KOPT-K1 (cell line): ENCODE data around the gene ERC2.
"Not testable (repeated sequence)": the region's sequence is repeated elsewhere in the genome, so short reads cannot be mapped to it uniquely, and the experiment has no call there.

Experiments used
- H3K27ac ChIP-seq: fragments of 200-600 bp; sonication (generic); 2 replicates; pipeline ENCODE4 v1.5.1; 2016; ENCODE audit warnings: antibody characterized with exemption, mild to moderate bottlenecking, low read depth, low read length; ENCODE audit not compliant: poor library complexity, severe bottlenecking
- H3K36me3 ChIP-seq: fragments of 200-600 bp; sonication (generic); 2 replicates; pipeline ENCODE4 v1.5.1; 2017; ENCODE audit warnings: antibody characterized with exemption, mild to moderate bottlenecking, low read length, moderate library complexity; ENCODE audit not compliant: insufficient read depth
- H3K9me3 ChIP-seq: fragments of 200-600 bp; sonication (generic); 2 replicates; pipeline ENCODE4 v1.5.1; 2017; ENCODE audit warnings: antibody characterized with exemption, low read length, mild to moderate bottlenecking; ENCODE audit not compliant: insufficient read depth, poor library complexity, severe bottlenecking

The ERC2 gene

DNA sequence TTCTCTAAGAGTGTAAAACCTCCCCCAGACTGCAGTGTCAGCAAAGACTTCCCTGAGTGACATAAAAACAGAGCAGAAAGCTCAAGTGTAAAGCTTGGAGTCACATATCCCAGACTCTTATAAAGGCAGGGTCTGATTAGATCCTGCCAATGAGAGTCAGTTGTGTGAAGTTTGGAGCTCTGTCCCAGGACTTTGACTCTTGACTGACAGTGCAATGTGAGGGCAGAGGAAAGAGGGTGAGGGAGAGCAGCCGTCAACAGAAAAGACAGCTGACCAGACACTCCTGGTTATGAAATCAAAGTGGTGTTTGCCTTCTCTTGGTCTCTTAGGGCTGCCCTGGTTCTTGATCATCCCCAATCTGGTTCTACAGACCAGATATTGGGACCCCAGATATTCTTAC is 393.2 kb downstream of the ERC2 start:
- H3K36me3 ChIP-seq, result no peaks in the 10 kb centered on the region
- H3K27ac ChIP-seq, result no peak overlapping the region

DNA sequence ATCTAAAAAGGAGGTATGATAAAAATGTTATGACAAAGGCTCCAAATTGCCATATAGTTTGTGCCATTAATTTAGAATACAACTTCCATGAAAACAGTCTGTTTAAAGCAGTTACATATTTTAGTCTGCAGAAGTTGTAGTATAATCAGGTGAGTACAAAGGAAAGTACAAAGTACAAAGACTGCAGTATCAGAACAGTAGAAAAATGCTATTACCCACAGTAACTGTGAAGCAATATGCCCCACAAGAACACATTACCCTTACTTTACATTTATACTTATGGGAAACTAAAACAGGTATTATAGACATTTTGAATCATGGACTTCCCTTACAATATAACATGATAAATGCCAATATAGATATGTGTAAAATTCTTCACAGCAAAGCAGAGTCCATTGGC is 398.5 kb downstream of the ERC2 start:
- H3K36me3 ChIP-seq, result no peaks in the 10 kb centered on the region
- H3K27ac ChIP-seq, result no peak overlapping the region
- H3K9me3 ChIP-seq, result no peaks in the 10 kb centered on the region

More for the DNA sequence above, 393.2 kb downstream of the ERC2 start:
- H3K9me3 ChIP-seq, result no peaks in the 10 kb centered on the region

DNA sequence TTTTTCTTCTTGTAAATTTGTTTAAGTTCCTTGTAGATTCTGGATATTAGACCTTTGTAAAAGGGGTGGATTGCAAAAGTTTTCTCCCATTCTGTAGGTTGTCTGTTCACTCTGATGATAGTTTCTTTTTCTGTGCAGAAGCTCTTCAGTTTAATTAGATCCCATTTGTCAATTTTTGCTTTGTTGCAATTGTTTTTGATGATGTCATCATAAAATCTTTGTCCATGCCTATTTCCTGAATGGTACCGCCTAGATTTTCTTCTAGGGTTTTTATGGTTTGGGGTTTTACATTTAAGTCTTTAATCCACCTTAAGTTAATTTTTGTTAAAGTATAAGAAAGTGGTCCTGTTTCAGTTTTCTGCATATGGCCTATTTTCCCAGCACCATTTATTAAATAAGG is 401.9 kb downstream of the ERC2 start:
- not testable (repeated sequence) for H3K36me3 ChIP-seq, H3K9me3 ChIP-seq, H3K27ac ChIP-seq

DNA sequence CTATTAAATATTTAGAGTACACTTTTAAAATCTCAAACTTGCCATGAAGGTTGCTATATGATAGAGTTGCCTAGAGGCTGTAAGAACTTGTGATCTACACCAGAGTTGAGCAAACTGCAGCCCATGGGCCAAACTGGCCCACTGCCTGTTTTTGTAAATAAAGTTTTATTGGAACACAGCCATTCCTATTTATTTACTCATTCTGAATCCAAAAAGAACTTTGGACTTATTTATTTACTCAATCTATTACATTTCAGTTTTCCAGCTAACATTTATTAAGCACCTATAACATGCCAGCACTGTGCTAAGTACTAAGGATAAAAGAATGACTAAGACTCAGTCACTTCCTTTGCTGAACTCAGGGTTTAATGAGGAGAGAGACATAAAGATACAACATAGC is 403.6 kb downstream of the ERC2 start:
- Histone ChIP-seq H3K36me3 (no peaks in the 10 kb centered on the region), H3K27ac (no peak overlapping the region), H3K9me3 (no peaks in the 10 kb centered on the region)

DNA sequence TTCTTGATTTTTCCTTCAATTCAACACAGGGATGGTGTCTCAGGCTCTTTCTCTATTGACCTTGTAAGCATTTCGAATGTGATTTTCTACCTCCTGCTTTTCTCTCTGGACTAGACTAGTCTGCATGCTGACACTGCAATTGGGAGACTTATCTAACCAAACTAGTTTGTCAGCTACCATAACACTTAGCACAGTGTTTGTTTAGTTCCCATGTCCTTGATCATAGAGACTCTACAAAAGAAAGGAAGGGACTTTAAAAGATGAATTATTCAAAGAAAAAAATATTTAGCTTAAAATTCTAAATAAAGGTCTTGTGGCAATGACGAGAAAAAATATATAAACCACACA is 407.0 kb downstream of the ERC2 start:
- Histone ChIP-seq H3K27ac (no peak overlapping the region), H3K36me3 (no peaks in the 10 kb centered on the region)

DNA sequence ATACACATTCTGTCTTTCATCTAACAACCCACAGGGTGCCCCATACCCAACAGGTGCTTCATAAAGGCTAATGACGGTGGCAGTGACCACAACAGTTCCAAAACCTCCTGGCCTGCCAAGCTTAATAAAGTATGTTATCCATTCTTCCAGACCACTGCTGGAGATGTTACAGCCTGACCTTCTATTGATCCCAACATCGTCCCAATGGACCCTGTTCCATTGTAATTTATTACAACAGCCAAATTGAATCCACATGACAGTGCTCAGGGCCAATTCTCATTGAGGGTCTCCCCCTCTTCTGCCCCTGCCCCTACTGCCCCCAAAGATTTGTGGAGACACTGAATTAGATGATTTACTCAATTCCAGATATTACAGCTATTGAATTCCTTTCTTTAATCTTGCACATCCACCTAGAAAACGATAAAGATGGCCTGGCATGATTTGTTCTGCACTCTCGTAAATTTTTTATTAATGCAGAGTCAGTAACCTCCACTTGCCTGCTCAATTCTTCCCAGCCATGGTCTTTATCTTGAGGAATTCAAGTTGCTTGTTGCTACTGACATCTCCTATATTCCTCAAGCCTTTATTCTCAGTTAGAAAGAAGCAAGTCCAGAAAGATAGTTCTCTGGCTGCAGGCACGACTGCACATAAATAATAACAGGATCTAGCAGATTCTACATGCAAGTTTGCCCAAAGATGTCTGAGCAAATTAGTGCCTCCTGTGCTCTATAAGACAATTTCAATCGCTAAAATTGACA is 407.6 kb downstream of the ERC2 start:
- H3K27ac ChIP-seq, result no peak overlapping the region
- no peaks in the 10 kb centered on the region for H3K9me3 ChIP-seq
- no peaks in the 10 kb centered on the region for H3K36me3 ChIP-seq

More for the DNA sequence above, 407.0 kb downstream of the ERC2 start:
- H3K9me3 ChIP-seq, result no peaks in the 10 kb centered on the region

DNA sequence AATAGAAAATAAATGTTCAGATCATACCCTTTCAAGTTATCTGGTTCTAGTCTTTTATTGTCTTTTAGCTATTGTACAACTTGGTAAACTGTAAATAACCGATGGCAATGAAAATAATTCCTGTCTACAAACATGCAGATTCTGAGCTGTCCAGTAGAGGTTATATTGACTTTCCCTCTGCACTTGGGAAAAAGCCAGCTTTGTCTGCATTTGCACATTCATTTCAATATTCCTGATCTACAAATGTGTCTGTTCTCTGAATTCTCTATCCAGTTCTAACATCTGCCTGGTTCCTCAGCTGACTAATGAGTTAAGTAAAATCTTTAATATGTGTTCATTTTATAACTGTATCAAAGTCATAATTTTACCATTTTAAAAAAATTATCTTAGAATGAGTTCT is 408.5 kb downstream of the ERC2 start:
- Histone ChIP-seq H3K9me3 (no peaks in the 10 kb centered on the region), H3K36me3 (no peaks in the 10 kb centered on the region), H3K27ac (no peak overlapping the region)

DNA sequence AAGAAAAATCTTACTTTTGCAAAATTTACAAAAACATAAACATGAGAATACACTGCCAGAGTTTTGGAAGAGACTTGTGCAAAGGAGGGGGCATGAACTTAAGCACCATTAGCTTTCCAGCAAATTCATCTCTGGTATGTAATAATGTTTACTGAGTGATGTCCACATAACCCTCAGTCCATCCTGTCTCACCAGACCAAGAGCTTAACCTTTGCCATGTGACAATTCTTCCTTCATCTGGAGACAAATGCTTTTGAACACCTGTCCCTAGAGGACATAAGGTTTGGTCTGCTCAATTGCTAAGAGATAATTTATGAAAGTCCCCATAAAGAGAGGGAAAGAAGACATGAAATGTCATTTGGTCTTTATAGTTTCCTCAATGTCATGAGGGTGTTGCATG is 412.3 kb downstream of the ERC2 start:
- Histone ChIP-seq H3K9me3 (no peaks in the 10 kb centered on the region), H3K27ac (no peak overlapping the region), H3K36me3 (no peaks in the 10 kb centered on the region)

DNA sequence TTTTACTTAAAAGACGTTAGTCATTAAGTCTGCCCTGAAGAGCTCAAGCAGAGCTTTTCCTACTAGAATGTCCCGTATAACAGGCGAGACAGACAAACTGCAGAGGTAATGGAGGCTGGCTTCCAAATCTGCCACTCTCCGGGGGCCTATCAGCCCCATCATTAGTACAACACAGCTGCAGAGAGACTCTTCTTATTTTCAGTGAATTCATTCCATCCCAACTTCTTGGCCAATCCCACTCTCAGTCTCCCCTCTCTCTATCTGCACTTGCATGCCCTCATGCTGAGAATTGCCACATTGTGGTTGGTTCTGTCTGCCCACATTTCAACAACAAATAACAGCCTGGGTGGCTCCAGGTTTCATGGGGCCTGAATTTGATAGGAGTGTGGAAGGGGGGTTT is 412.7 kb downstream of the ERC2 start:
- Histone ChIP-seq H3K27ac (no peak overlapping the region), H3K36me3 (no peaks in the 10 kb centered on the region), H3K9me3 (no peaks in the 10 kb centered on the region)

DNA sequence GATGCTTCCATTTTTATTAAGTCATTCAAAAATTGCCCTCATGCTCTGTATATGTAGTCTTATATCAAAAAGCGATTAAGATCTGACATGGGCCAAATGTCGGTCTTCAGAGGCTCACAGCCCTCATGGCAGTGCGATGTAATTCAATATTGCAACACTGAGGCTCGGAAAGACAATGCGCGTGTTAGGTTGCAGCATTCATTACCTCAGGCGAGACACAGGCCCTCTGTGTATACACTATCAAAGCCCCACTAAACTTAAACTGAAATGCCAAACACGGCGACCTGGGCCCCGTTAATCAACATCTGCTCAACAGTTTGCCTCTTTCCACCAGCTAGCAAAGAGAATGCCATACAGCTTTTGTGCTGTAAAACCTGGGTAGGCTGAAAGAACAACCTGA is 413.4 kb downstream of the ERC2 start:
- Histone ChIP-seq H3K9me3 (no peaks in the 10 kb centered on the region), H3K27ac (no peak overlapping the region), H3K36me3 (no peaks in the 10 kb centered on the region)

DNA sequence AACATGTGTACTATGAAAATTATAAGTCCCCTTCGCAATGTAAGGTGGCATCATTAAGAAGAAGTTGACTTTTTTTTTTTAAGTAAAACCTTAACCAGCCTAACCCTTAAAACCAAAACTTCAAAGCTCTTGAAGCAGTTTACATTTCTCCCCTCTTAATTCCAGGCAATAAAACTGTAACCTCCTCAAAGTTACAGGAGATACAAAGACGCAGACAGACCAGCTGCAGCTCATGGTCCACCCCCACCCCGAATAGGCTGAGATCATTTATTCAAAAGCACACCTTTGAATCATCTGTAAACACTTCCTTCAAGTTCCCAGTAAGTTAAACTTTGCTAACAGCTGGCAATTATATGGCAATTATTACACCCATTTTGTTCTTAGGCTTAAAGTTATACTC is 414.5 kb downstream of the ERC2 start:
- no peaks in the 10 kb centered on the region for H3K9me3 ChIP-seq
- no peaks in the 10 kb centered on the region for H3K36me3 ChIP-seq
- no peak overlapping the region for H3K27ac ChIP-seq

DNA sequence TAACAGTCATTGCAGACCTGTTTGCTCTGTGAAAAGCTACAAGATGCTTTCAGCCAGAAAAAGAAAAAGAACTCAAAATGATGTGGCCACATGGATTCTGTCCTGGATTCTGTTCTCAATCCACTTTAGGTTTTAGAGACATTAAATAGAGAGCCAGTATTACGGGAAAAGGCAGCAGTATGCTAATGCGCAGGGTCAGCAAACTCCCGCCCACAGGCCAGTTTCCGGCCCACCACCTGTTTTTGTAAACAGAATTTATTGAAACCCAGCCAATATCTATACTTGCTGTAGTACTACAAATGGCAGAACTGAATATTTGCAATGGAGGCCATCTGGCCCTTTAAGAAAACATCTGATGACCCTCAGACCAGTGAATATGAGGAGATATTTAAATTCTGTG is 416.1 kb downstream of the ERC2 start:
- no peaks in the 10 kb centered on the region for H3K9me3 ChIP-seq
- H3K36me3 ChIP-seq, result no peaks in the 10 kb centered on the region
- no peak overlapping the region for H3K27ac ChIP-seq

DNA sequence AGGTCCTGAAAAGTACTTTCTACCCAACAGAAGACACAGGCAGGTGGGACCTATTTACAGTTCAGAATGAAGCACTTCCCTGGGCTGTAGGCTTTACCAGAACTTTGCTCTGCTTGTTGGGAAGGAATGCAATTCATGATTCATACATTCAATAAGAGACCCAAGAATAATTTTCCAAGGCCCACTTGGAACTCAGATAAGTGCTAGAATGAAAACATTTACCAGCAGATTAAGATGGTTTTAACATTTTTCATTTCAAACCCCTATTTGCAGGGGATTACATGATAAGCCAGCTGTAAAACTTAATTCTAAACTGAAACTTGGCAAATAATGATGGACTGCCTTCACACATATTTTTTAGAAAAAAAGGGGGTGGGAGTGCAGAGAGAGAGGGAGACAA is 417.2 kb downstream of the ERC2 start:
- Histone ChIP-seq H3K9me3 (no peaks in the 10 kb centered on the region), H3K27ac (no peak overlapping the region), H3K36me3 (no peaks in the 10 kb centered on the region)

DNA sequence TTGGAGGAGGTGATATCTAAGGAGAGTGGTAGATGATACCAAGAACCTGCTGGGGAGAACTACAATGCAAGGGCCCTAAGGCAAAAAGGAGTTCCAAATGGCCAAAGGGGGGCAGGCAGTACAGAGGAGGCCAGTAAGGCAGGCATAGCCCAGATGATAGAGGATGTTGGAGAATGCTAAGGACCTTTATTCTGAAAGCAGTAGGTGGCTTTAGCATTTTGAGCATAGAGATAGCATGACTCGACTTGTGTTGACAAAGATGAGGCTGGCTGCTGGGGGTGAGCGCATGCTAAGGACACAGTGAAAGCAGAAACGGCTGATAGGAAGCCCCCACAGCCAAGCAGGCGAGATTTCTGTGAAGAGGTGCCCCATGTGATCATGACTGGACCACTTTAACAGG is 419.3 kb downstream of the ERC2 start:
- Histone ChIP-seq H3K27ac (no peak overlapping the region), H3K36me3 (no peaks in the 10 kb centered on the region), H3K9me3 (no peaks in the 10 kb centered on the region)

DNA sequence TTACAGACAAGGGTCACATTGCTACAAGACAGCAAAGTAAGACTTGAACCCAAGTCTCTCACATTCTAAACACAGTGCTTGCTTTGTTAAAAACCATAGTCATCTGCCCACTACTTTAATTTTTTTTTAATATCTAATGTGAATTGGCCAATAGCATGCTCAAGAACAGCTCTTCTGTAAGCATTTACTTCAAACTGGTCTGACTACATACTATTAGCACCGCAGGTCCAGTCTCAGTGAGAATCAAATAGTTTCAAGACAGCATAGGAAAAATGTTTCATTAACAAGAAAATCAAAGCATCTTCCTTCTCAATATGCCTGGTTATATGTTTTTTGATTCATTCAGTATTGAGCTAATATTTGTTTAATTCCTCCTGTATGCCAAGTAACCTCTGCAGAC is 419.9 kb downstream of the ERC2 start:
- Histone ChIP-seq H3K27ac (no peak overlapping the region), H3K9me3 (no peaks in the 10 kb centered on the region), H3K36me3 (no peaks in the 10 kb centered on the region)

DNA sequence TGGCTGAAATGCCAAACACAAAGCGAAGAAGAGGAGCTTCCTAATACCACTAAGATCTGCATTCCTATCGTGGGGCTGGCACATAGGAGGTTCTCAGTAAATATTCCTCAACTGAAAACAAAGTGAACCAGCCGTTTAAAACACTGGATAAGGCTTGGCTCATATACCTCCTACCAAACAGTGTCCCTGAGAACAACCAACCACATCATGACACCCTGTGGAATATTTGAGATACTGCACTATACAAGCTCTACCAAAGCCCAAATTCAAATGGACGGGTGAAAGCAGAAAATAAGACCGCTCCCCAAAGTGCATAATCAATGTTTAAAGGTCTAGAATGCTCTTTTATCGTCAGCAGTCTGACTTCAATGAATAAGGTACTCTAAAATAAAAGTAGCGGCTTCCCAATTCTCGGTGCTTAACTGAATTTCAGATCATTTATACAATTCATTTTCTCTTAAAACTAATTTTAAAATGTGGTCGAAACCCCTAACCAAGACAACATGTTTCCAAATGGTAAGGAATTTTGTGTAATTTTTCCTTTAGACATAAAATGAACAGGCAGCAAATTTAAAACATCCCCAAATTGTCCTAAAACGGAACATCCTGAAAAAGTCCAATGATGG is 425.8 kb downstream of the ERC2 start:
- no peaks in the 10 kb centered on the region for H3K9me3 ChIP-seq
- H3K27ac ChIP-seq, result no peak overlapping the region
- no peaks in the 10 kb centered on the region for H3K36me3 ChIP-seq
